ENCODE measurements around the gene LMX1B.
A peak's percentile ranks its signal among the peaks of the same experiment; 100 is the strongest.

LMX1B gene

GRCh38 chr9:126599047-126599650, 14.6 kb upstream of the LMX1B start:
- DNase-seq = no peak
- in situ Hi-C loops (cut with HindIII; ENCODE audit: low pct_ligation_motif_present, low pct_unique_long_range_greater_than_20kb, low sequenced_read_pairs) = no loop called here

DNA sequence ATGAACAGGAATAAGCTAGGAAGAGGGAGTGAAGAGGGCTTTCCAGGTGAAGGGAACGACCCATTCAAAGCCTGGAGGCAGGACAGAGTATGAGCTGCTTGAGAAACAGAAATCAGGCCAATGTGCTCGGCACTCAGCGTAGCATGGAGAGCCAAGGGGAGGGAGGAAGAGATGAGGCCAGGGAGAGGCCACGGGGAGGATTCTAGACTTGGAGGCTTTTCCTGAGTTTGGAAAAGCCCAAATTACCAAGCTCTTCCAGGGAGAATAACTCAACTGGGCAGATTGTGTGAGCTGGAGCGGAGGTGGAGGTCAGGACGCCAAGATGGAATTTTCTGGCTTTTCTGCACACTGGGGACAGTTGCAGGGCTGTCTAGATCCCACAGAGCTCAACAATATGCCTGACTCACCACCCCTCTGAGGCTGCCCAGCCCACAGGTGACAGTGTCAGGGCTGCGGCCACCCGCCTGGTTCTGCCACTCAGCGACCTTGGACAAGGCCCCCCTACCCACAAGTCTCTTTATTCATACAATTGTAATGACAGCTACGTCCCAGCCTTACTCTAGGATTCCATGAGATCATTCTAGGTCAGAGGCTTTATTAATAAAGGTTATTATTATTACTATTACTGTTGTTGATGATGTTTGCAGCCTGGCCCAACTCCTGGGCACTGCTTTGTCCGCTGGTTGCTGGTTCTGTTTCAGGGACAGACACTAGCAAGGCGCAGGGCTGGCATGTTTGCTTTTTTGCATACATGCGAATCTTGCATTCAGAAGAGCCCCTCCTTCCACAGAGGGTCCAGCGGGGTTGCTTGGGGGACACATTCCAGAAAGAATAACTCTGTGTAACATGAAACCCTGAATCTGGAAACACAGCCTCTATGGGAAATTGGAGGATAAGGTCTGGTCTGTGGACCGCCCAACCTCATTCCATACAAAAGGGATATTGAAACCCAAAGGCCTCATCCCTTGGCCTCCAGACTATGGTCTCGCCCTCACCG, 9.4 kb upstream of the LMX1B start:
- no peak for DNase-seq
- in situ Hi-C loops (cut with HindIII; ENCODE audit: low pct_ligation_motif_present, low pct_unique_long_range_greater_than_20kb, low sequenced_read_pairs) = no loop called here

DNA sequence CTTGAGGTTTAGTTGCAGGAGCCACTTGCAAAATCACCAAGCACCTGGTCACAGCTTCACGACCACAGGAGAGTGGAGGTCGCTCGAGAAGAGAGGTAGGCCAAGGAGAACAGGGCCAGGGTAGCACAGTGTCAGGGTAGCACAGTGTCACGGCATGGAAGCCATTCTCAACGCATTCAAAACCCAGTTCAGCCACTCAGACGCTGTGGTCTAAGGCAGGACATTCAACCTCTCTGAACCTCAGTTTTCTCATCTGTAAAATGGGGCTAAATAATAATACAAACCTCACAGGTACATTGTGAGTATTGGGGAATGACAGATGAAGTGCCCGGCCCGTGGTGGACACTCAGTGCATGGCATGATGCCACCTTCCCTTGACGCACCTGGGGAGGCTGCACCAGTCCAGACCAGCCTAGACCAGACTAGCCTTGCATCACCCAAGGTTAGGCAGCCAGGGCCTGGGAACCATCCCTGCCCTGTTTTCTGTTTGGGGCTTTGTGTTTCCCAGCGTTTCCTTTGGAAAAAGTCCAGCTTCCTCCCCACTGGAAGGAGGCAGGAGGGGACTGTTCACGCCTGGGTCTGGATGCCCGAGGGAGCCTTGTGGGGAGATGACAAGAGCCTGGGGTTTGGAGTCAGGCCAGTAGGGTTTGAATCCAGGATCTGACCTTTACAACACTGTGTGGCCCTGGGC, 7.8 kb upstream of the LMX1B start:
- no peak for DNase-seq
- in situ Hi-C loops (cut with HindIII; ENCODE audit: low pct_ligation_motif_present, low pct_unique_long_range_greater_than_20kb, low sequenced_read_pairs) = no loop called here

GRCh38 chr9:126606483-126606870, 7.3 kb upstream of the LMX1B start:
- in situ Hi-C loops (cut with HindIII; ENCODE audit: low pct_ligation_motif_present, low pct_unique_long_range_greater_than_20kb, low sequenced_read_pairs) = no loop called here
- DNase-seq = no peak

GRCh38 chr9:126607086-126607485, 6.6 kb upstream of the LMX1B start:
- in situ Hi-C loops (cut with HindIII; ENCODE audit: low pct_ligation_motif_present, low pct_unique_long_range_greater_than_20kb, low sequenced_read_pairs) = no loop called here
- DNase-seq = no peak

DNA sequence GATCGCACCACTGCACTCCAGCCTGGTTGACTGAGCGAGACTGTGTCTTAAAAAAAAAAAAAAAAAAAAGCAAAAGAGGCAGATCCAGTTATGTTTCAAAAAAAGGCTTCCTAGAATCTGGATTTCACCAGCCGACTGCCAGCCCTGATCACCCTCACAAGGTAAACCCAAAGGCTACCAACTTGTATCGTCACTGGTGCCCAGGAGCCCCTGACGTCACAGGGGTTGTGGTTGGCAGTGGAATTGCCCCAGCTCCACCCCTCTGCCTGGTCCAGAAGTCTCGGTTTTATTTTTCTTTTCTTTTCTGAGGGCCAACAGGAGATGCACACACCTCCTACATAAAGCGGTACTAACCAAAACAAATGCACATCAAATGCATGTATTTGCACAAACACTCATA, 6.0 kb upstream of the LMX1B start:
- in situ Hi-C loops (cut with HindIII; ENCODE audit: low pct_ligation_motif_present, low pct_unique_long_range_greater_than_20kb, low sequenced_read_pairs) = no loop called here

DNA sequence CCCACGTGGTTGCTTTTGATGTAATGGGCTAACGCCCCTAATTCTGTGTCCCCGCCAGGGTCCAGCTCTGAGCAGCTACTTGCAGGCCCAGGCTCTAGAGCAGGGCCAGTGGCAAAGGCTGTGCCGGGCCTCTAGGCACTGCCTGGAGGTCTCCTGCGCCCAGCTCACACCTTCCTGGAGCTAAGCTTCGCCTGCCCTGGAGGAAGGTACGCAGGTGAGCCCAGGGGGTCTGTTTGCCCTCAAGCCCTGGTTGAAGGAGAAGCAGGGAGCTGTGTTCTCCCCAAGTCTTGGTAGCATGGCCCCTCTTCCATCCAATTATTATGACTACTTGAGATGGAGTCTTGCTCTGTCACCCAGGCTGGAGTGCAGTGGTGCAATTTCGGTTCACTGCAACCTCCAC, 5.2 kb upstream of the LMX1B start:
- in situ Hi-C loops (cut with HindIII; ENCODE audit: low pct_ligation_motif_present, low pct_unique_long_range_greater_than_20kb, low sequenced_read_pairs) = no loop called here
- DNase-seq = no peak

More for the DNA sequence above, 6.0 kb upstream of the LMX1B start:
- no peak for DNase-seq

GRCh38 chr9:126609191-126609590, 4.5 kb upstream of the LMX1B start:
- no peak for DNase-seq
- in situ Hi-C loops (cut with HindIII; ENCODE audit: low pct_ligation_motif_present, low pct_unique_long_range_greater_than_20kb, low sequenced_read_pairs) = no loop called here

GRCh38 chr9:126609711-126610388, 3.9 kb upstream of the LMX1B start:
- no peak for DNase-seq
- in situ Hi-C loops (cut with HindIII; ENCODE audit: low pct_ligation_motif_present, low pct_unique_long_range_greater_than_20kb, low sequenced_read_pairs) = no loop called here

- in situ Hi-C loops (cut with HindIII; ENCODE audit: low pct_ligation_motif_present, low pct_unique_long_range_greater_than_20kb, low sequenced_read_pairs) = no loop called here
- DNase-seq = no peak
Measured at GRCh38 chr9:126611193-126611591, 2.5 kb upstream of the LMX1B start.

DNA sequence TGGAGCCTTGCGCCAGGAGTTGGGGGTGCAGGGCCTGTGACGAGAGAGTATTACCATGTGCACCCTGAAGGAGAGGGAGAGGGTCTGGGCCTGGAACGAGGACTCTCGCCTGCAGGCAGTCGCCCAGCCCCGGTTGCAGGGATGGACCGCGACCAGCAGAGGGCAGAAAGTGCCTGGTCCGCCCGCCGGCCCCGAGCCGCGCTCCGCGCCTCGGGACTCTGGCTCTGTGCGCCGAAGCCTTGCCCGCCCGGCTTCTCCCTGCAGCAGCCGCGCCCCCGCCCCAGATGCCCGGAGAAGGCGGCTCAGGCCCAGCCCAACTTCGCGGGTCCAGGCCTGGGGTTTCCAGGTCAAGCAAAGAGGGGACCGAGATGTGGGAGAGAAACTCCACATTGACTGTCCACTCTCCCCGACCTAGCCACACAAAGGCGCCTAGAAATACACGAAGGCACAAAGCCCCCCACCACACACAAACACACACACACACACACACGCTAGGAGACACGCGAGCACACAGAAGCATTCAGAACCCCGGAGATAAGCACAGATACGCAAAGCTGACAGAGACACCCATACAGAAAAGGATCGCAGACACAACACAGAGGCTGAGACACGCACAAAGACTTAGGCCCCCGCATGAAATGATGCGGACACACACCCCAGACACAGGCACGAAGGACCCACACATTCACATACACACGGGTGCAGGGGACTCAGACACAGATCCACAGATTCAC, 2.0 kb upstream of the LMX1B start:
- DNase-seq = peak; percentile 64
- in situ Hi-C loops (cut with HindIII; ENCODE audit: low pct_ligation_motif_present, low pct_unique_long_range_greater_than_20kb, low sequenced_read_pairs) = no loop called here

DNA sequence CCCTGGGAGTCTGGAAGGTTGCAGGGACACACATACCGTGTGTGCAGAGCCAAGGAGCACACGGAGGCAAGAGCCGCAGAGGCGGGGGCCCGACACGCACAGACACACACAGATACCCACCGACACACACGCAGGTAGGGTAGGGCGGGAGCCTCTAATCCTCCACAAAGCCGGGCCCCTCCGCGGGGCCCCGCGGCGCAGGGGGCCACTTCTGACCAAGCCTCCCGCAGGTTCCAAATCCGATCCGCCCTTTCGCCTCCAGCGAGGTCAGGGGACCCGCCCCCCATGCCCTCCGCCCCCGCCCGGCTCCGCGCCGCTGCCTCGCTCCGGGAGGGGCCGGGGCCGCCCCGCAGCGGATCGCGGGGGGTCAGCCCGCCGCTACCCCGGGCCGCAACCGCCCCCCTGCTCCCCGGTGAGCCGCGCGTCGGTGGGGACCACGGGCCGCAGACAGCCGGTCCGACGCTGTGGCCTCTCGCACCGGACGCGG, 1.4 kb upstream of the LMX1B start:
- no peak for DNase-seq
- in situ Hi-C loops (cut with HindIII; ENCODE audit: low pct_ligation_motif_present, low pct_unique_long_range_greater_than_20kb, low sequenced_read_pairs) = no loop called here

DNA sequence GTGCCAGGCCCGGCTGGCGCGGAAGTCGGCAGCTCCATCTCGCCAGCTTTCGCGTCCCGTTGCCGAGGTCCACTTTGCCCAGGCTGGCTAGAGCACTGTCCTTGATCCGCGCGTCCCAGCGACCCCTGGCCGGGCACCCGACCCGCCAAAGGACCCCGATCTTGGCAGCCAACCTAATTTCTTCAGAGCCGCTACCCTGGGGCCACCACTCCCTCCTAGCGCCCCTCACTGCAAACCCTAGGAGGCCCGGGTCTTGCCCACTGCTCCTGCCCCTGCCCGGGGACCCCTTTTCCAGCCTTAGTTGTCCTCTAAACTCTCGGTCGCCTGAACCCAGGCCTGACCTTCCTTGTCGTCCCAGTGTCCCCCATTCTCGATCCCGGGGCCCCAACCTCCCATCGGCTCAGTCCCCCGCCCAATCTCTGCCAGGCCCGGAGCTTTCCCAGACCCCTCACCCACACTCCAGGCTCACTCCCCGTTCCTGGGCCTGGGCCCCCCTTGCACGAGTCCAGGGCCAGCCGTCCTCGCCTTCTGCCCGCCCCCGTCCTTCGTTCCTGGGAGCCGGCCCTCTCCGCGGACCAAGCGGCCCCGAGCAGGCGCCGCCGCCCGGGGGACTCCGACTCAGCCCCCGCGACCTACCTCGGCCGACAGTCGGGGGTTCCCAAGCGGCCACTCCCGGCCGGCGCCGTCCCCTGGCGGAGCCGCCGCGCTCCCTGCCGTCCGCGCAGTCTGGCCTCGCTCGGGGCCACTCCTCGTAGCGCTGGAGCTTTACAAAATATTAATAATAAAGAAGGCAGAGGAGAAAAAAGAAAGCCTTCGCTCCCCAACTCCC, 701 bp upstream of the LMX1B start:
- DNase-seq = no peak
- in situ Hi-C loops (cut with HindIII; ENCODE audit: low pct_ligation_motif_present, low pct_unique_long_range_greater_than_20kb, low sequenced_read_pairs) = no loop called here

DNA sequence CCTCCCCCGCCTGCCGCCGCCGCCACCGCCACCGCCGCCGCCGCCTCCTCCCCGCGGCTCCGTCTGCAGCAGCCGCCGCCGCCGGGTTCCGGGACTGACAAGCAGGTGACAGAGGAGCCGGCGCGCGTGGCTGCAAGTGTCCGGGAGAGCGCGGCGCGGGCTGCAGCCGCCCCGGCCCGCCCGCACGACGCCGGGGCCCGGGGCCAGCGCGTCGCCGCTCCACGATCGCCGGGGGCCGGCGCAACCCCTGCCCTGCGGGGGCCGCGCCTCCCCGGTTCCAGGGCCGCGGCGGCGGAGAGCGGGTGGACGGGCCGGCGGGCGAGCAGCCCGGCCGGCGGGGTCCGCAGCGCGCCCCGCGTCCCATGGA, 343 bp downstream of the LMX1B start:
- no peak for DNase-seq
- in situ Hi-C loops (cut with HindIII; ENCODE audit: low pct_ligation_motif_present, low pct_unique_long_range_greater_than_20kb, low sequenced_read_pairs) = no loop called here

DNA sequence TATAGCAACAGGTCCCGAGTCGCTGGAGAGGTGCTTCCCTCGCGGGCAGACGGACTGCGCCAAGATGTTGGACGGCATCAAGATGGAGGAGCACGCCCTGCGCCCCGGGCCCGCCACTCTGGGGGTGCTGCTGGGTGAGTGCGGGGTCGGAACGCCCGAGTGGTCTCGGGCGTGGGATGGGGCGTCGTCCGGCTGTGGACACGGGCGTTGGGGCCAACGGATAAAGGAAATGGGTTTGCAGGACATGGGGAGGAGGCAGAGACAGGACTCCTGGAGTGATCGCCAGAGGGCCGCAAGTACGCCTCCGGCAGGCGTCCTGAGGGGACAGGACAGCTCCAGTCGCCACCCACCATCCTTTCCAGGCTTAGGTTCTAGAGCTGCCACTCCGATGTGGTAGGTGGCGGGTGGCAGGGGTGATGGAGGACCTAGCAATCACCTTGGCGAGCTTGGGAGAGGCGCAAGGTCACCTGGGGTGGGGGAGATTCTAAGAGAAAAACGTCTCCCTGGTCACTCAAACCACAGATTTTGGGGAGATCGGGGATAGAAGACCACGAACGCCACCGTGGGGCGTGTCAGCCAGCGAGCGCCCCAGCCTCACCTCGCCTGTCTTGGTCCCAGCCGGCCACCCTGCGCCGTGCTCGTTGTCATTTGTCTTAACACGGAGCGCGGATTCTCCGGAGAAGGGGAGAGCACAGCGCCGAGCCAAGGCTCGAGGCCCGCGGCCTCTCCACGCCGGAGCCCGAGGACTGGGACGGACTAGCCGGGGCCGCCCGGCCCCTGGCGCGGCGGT, 922 bp downstream of the LMX1B start:
- no peak for DNase-seq
- in situ Hi-C loops (cut with HindIII; ENCODE audit: low pct_ligation_motif_present, low pct_unique_long_range_greater_than_20kb, low sequenced_read_pairs) = no loop called here

DNA sequence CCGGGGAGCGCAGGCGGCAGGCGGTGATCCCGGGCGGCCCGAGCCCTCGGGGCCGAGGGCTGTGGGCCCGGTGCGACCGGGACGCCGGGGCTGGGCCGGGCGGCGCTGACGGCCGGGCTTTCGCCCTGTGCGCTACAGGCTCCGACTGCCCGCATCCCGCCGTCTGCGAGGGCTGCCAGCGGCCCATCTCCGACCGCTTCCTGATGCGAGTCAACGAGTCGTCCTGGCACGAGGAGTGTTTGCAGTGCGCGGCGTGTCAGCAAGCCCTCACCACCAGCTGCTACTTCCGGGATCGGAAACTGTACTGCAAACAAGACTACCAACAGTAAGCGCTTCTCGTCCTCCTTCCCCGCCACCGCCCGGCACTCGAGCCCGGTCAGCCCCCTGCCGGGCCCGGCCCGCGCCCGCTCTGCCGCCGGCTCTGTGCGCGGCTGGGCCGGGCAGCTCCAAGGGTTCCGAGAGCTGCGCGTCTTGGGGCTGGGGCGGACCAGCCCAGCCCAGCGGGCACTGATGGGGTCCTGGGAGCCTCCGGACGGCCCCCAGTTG, 1.6 kb downstream of the LMX1B start:
- in situ Hi-C loops (cut with HindIII; ENCODE audit: low pct_ligation_motif_present, low pct_unique_long_range_greater_than_20kb, low sequenced_read_pairs) = no loop called here
- DNase-seq = no peak
